ENCODE data around the gene APBA2.

APBA2 gene

DNA sequence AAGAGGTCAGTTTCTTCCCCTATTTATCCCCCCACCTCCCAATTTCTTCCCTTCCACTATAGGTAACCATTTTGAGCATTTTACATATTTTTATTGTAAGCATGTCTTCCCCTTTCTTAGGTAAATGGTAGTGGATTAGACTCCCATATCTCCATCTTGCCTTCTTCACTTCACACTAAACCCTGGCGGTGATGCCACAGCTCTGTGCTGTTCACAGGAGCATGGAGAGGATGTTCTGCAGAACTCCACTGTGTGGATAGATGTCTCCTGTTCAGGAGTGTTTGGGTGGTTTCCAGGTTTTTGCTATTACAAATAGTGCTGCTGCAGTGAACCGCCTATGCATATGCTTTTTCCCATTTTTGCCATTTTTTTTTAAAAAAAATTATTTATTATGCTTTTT, 201.1 kb downstream of the APBA2 start:
- no peak for DNase-seq (ENCODE audit: low read depth in 2 of 2)

DNA sequence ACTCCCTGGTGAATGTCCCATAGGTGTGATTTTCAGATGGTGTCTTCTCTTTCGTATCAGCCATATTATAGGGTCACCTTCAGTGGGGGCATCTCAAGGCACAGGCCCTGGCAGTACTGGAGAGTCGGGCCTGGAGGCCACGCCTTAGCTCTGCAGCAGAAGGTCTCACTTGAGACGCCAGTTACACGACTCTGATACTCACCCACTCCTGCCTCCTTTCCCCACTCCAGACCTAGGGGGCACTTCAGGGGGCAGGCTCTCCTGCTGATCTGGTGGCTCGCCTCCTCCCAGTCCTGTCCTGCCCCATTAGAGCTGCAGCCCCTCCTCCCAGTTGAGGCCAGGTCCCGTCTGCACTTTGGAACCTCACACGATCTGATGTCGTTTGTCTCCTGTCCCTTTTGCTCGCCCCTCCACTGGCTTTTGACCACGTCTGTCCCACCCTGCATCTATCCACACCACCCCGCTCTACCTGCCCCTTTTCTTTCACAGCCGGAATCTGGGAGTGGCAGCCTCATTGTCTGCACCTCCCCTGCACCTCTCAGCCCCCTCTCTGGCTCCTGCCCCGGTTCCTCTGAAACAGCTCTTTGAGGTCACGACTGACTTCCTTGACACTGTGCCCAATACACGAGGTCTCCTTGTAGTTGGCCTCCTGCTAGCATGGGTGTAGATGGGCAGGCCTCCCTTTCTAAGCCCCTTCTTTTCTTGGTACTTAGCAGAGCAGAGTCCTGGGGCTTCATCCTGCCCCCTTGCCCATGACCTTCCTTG, 201.9 kb downstream of the APBA2 start:
- no peak for DNase-seq (ENCODE audit: low read depth in 2 of 2)

- no peak for DNase-seq (ENCODE audit: low read depth in 2 of 2)
These were observed 202.9 kb downstream of the APBA2 start for GRCh38 chr15:29088666-29089065.

- DNase-seq (ENCODE audit: low read depth in 2 of 2): peak in 1 of 2 donors; percentile 17
These were observed 204.2 kb downstream of the APBA2 start for GRCh38 chr15:29089731-29090616.

DNA sequence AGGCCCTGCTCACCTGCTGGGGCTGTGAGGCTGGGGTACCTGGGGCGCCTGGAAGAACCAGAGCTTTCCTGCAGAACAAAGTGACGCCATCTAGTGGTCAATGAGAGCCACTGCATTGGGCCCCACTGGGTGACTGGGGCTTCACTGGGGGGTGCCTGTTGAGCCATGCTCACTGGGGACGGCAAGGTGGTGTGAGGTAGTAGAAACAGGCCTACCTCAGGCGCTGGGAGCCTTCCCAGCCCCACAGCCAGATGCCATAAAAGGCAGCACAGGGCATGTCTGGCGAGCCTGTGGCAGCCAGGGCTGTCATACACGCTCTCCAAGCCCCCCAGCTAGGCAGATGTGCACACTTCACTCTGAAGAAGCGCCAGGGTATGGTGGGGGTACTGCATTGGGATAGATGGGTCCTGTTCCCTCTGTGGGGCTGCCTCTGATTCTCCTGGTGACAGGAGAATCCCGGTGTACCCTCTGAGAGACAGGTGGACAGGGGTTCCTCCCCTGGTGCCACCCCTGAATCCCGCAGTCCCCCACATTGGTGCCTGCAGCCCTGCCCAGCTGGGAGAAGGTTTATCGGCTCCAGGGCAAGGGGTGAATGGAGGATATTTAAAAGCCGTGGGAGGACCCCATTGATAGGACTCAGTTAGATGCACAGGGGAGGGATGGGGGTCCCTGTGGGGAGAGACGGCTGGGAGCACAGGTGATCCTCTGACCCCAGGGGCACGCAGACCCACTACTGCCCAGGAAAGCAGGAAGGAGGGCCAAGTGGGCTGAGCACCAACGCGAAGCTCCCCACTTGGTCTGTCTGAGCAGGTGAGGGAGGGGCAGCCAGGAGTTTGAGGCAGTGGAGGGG, 205.1 kb downstream of the APBA2 start:
- peak in 1 of 2 donors; percentile 18 for DNase-seq (ENCODE audit: low read depth in 2 of 2)

- DNase-seq (ENCODE audit: low read depth in 2 of 2): no peak
These were observed 205.9 kb downstream of the APBA2 start for GRCh38 chr15:29091666-29092065.

GRCh38 chr15:29092376-29093064, 206.7 kb downstream of the APBA2 start:
- DNase-seq (ENCODE audit: low read depth in 2 of 2): no peak

GRCh38 chr15:29093065-29093435, 207.3 kb downstream of the APBA2 start:
- no peak for DNase-seq (ENCODE audit: low read depth in 2 of 2)

- DNase-seq (ENCODE audit: low read depth in 2 of 2): no peak
These were observed 208.0 kb downstream of the APBA2 start for GRCh38 chr15:29093696-29094343.

DNA sequence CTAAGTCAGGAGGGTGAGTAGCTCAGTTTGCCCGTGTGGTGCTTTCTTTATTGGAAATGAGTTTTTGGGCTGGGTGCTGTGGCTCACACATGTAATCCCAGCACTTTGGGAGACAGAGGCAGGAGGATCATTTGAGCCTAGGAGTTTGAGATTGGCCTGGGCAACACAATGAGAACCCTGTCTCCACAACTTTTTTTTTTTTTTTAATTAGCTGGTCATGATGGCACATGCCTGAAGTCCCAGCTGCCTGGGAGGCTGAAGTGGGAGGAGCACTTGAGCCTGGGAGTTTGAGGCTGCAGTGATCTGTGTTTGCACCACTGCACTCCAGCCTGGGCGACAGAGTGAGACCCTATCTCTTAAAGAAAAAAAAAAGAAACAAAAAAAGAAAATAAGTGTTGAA, 208.9 kb downstream of the APBA2 start:
- no peak for DNase-seq (ENCODE audit: low read depth in 2 of 2)

GRCh38 chr15:29095746-29096145, 210.0 kb downstream of the APBA2 start:
- DNase-seq (ENCODE audit: low read depth in 2 of 2): no peak

DNA sequence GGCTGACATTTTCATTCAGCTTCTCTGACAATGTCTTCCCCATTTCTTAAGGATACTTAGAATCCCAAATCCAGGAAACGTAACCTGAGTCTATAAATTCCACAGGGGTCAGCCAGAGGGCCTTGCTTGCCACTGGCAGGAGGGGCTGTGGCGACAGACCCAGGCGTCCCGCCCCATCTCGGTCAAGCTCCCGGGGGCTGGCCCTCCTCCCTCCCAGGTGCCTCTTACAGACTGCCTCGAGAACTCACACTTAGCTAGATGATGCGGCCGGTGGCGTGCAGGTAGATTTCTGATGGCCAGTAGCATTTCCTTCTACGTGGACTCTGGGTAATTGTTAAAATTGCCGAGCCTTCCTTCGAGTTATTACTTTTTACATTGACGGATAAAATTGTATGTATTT, 211.4 kb downstream of the APBA2 start:
- DNase-seq (ENCODE audit: low read depth in 2 of 2): no peak

- DNase-seq (ENCODE audit: low read depth in 2 of 2): no peak
These were observed 212.2 kb downstream of the APBA2 start for GRCh38 chr15:29097971-29098370.

- no peak for DNase-seq (ENCODE audit: low read depth in 2 of 2)
These were observed 212.9 kb downstream of the APBA2 start for GRCh38 chr15:29098652-29099051.

DNA sequence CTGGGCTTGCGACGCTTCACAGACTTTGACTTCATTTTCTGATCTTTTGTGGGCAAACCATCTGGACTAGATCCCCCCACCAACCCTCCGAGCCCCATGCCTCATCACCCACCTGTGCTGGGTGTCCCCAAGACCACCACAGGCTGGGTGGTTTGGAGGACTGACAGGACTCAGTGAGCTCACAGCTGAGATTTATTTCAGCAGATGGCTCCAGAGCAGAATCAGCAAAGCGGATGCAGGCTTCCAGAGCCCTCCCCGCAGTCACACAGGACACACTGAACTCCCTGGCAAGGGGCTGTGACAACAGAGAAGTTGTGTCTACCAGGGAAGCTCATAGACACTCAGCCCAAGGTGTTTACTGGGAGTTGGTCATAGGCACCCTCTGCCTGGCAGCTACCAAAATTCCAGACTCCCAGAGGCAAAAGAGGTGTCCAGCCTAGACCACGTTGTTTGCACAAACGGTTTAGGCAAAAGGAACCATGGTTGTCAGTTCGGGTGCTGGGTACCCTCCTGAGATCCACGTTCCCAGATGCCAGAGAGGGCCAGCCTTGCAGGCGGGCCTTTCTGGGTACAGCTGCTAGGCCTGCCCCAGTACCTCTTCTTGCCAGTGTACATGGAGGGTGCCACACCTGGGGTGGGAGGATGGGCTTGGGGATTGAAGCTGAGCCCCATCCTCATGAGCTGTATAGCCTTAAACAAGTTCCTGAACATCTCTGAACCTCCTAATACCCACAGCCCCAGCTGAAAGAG, 213.5 kb downstream of the APBA2 start:
- DNase-seq (ENCODE audit: low read depth in 2 of 2): no peak

DNA sequence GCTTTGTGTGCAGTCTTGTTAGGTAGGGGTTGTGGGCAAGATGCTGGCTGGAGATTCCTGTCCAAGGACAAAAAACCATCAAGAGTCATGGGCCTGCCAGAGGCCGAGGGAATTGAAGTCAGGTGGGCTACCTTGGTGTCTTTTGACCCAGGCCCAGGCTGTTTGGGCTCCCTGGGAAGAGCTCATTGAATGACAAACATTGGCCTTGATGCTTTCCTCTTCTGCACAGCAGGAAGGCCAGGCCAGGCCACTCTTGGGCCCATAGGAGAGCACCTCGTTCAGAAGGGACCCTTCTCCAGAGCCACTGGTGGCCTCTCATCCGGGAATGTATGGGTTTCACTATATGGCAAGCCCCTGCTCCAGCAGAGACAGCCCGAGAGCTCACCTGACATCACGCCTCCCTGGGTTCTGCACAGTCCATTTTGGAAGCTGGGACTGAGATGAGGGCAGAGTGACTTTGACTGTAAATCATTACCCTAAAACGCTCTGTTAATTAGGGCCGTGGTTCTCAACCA, 214.8 kb downstream of the APBA2 start:
- no peak for DNase-seq (ENCODE audit: low read depth in 2 of 2)

DNA sequence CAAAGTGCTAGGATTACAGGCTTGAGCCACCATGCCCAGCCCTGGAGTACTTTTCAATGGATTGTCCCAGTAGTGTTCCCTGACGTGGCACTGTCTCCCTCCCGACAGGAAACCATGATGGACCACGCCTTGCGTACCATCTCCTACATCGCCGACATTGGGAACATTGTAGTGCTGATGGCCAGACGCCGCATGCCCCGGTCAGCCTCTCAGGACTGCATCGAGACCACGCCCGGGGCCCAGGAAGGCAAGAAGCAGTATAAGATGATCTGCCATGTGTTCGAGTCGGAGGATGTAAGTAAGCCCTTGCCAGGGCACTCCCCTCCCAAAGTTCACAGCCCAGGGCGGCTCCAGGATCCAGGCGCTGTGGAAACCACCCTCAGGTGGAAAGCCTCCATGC, 215.7 kb downstream of the APBA2 start:
- no peak for DNase-seq (ENCODE audit: low read depth in 2 of 2)

GRCh38 chr15:29102173-29102794, 216.5 kb downstream of the APBA2 start:
- DNase-seq (ENCODE audit: low read depth in 2 of 2): peak in 1 of 2 donors; percentile 36

Measured in stimulated activated CD8-positive, alpha-beta memory T cell treated with anti-CD3 and anti-CD28 coated beads, Interleukin-7, amount 100 ng/mL, for 4 hours (primary cell).